Gastrocnemius medialis (tissue), 4 donors: ENCODE data around the gene PSRC1.

Experiments used
- CTCF ChIP-seq, 5 experiments: fragments of 450-650 bp in 3 of 5; fragments of 200-600 bp in 2 of 5; sonication (generic) in 2 of 5; IDR thresholded peaks in 4 of 5; conservative IDR thresholded peaks in 1 of 5; 1 replicate in 4 of 5; 2 replicates in 1 of 5; pipeline ENCODE4 v1.5.1; 2016 to 2019; ENCODE audit warnings: antibody characterized with exemption in 5 of 5, mild to moderate bottlenecking in 3 of 5, moderate library complexity in 3 of 5
- POLR2A ChIP-seq, 2 donors: fragments of 450-650 bp; IDR thresholded peaks; one replicate each; pipeline ENCODE4 v1.6.1; 2017; ENCODE audit warnings: antibody characterized with exemption in 2 of 2, mild to moderate bottlenecking in 2 of 2, moderate library complexity in 2 of 2

- TF ChIP-seq CTCF (IDR thresholded peaks at IDR 0.05 in 4 of 5, conservative IDR thresholded peaks at IDR 0.05 in 1 of 5) (no peak), POLR2A (IDR thresholded peaks at IDR 0.05) (no peak)
Observed at GRCh38 chr1:109235137-109235536, 47.8 kb downstream of the PSRC1 start.
